Measurements from ENCODE around the gene MYO3B. TPM values are rescaled to one million over a fixed set of nuclear protein-coding genes. Genes with fewer than 3 reads are reported as not detected.

Gene MYO3B
- total and polyA plus RNA-seq, 8 donors: 1.3 to 4.1 (median 2.6) TPM; not detected in 1

- H3K36me3 ChIP-seq: no peaks in the 10 kb centered on the region
- H3K27me3 ChIP-seq: peaks cover 0 to 21% of the 10 kb centered on the region in 2 donors
- TF ChIP-seq, protein P1, sequence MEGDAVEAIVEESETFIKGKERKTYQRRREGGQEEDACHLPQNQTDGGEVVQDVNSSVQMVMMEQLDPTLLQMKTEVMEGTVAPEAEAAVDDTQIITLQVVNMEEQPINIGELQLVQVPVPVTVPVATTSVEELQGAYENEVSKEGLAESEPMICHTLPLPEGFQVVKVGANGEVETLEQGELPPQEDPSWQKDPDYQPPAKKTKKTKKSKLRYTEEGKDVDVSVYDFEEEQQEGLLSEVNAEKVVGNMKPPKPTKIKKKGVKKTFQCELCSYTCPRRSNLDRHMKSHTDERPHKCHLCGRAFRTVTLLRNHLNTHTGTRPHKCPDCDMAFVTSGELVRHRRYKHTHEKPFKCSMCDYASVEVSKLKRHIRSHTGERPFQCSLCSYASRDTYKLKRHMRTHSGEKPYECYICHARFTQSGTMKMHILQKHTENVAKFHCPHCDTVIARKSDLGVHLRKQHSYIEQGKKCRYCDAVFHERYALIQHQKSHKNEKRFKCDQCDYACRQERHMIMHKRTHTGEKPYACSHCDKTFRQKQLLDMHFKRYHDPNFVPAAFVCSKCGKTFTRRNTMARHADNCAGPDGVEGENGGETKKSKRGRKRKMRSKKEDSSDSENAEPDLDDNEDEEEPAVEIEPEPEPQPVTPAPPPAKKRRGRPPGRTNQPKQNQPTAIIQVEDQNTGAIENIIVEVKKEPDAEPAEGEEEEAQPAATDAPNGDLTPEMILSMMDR (IDR thresholded peaks at IDR 0.05): no peak
- no peak overlapping the region for H3K4me3 ChIP-seq
- DNase-seq: no peak
- intact Hi-C loops (cut with DNase I): no loop called here
- ATAC-seq: no peak
- no peaks in the 10 kb centered on the region for H3K9me3 ChIP-seq
- peaks cover 0 to 8% of the 10 kb centered on the region in 2 donors for H3K4me1 ChIP-seq
- no peak overlapping the region for H3K27ac ChIP-seq
These were observed 326.2 kb downstream of the MYO3B start for GRCh38 chr2:170503971-170504809.

- ATAC-seq: no peak
- H3K4me1 ChIP-seq: peaks cover 0 to 8% of the 10 kb centered on the region in 2 donors
- peaks cover 0 to 21% of the 10 kb centered on the region in 2 donors for H3K27me3 ChIP-seq
- no peak overlapping the region for H3K4me3 ChIP-seq
- intact Hi-C loops (cut with DNase I): no loop called here
- no peak for DNase-seq
- H3K27ac ChIP-seq: no peak overlapping the region
- no peaks in the 10 kb centered on the region for H3K36me3 ChIP-seq
- TF ChIP-seq, protein P1 (IDR thresholded peaks at IDR 0.05): no peak
- no peaks in the 10 kb centered on the region for H3K9me3 ChIP-seq
These were observed 326.8 kb downstream of the MYO3B start for GRCh38 chr2:170504810-170505145.

DNA sequence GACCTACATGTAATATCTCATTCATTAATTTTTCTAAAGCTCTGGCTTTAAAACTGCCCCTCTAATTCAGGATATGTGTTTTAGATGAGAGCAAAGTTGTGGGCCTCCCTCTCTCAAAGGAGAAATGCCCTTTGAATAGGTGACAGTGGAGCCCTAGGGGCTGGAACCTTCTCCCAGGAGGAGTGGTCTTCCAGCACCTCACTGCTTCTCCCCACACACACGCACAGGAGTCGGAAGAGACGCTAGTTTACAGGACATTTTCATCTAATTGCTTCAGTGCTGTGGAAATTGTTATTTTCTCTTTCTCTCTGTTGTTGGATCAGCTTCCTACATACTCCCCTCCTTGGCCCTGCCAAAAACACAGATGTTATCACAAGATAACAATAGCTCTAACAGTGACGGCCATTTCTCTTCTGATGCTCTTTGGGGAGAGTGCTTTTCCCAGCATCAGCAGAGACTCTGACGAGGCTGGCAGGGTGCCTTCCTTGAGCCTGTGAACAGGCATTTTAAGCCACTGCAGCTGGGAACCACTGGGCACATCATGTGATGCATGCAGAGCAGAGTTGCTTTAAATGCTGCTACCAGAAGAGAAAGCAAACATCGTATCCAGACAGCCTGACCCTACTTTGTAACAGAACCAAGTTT lies 327.8 kb downstream of the MYO3B start:
- H3K4me3 ChIP-seq: no peak overlapping the region
- no peaks in the 10 kb centered on the region for H3K9me3 ChIP-seq
- TF ChIP-seq, protein P1 (IDR thresholded peaks at IDR 0.05): no peak
- peak overlapping the region in 1 of 2 donors; percentile 41 for H3K27ac ChIP-seq
- H3K4me1 ChIP-seq: peaks cover 0 to 8% of the 10 kb centered on the region in 2 donors
- no peaks in the 10 kb centered on the region for H3K36me3 ChIP-seq
- H3K27me3 ChIP-seq: peaks cover 0 to 21% of the 10 kb centered on the region in 2 donors
- ATAC-seq: peak; percentile 22
- intact Hi-C loops (cut with DNase I): no loop called here
- peak in 3 of 4 donors; percentile 47 to 64 (median 50) for DNase-seq

GRCh38 chr2:170509452-170510193 lies 331.7 kb downstream of the MYO3B start:
- Histone ChIP-seq H3K36me3 (no peaks in the 10 kb centered on the region), H3K9me3 (no peaks in the 10 kb centered on the region), H3K4me1 (peaks cover 0 to 8% of the 10 kb centered on the region in 2 donors), H3K4me3 (no peak overlapping the region), H3K27me3 (peaks cover 0 to 21% of the 10 kb centered on the region in 2 donors), H3K27ac (no peak overlapping the region)
- DNase-seq: no peak
- intact Hi-C loops (cut with DNase I): no loop called here
- ATAC-seq: no peak
- TF ChIP-seq, protein P1 (IDR thresholded peaks at IDR 0.05): no peak

- intact Hi-C loops (cut with DNase I): no loop called here
- Histone ChIP-seq H3K4me1 (no peaks in the 10 kb centered on the region), H3K4me3 (no peak overlapping the region), H3K27ac (no peak overlapping the region), H3K27me3 (peaks cover 0 to 3% of the 10 kb centered on the region in 2 donors), H3K36me3 (no peaks in the 10 kb centered on the region), H3K9me3 (no peaks in the 10 kb centered on the region)
- DNase-seq: no peak
- TF ChIP-seq, protein P1 (IDR thresholded peaks at IDR 0.05): no peak
- no peak for ATAC-seq
These were observed 334.3 kb downstream of the MYO3B start for GRCh38 chr2:170512266-170512665.

All from left lung (tissue), 10 donors.